ENCODE results near the gene ANXA9.

ANXA9 gene

GRCh38 chr1:150981805-150982712 lies at the start of gene ANXA9:
TSS of gene ANXA9 (plus strand) at chr1:150982292. CDS start at chr1:150983106, 814 bp downstream.
- peak; percentile 46 for DNase-seq

GRCh38 chr1:150944856-150945255 lies 37.2 kb upstream of the ANXA9 start:
- no peak for DNase-seq

- no peak for DNase-seq
Measured at GRCh38 chr1:150954708-150955107, 27.4 kb upstream of the ANXA9 start.

- DNase-seq, result peak; percentile 57
Measured at GRCh38 chr1:150955280-150955679, 26.8 kb upstream of the ANXA9 start.

DNA sequence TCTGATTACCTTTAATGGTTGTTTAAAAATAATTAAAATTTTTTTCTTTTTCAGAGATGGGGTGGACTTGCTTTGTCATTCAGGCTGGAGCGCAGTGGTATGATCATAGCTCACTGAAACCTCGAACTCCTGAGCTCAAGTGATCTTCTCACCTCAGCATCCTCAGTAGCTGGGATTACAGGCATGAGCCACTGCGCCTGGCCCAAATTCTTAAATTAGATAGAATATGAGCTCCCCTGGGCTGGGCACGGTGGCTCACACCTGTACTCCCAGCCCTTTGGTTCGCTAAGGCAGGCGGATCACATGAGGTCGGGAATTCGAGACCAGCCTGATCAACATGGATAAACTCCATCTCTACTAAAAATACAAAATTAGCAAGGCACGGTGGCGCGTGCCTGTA lies 24.4 kb upstream of the ANXA9 start:
- no peak for DNase-seq

GRCh38 chr1:150960646-150961045 lies 21.4 kb upstream of the ANXA9 start:
- DNase-seq, result no peak

DNA sequence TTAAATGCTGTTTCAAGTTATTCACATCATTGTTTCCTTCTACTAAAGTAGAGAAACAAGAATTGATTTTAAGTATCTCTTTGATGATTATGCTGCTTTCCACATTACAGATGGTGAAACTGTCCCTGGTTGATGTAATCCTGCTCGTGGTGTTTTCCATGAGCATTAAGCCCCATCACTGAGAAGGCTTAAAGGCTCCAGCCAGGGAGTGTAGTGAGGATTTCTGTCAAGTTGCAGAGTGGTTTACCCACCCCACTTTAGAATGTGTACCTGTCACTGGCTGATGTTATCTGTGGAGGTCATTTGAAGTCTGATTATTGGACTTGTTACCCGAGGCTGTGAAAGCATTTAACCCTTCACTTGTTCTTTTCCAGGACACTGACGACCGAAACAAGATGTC lies 20.3 kb upstream of the ANXA9 start:
- DNase-seq, result no peak

- no peak for DNase-seq
Measured at GRCh38 chr1:150963321-150964163, 18.6 kb upstream of the ANXA9 start.

GRCh38 chr1:150964164-150964489 lies 18.0 kb upstream of the ANXA9 start:
- DNase-seq, result no peak

GRCh38 chr1:150965605-150966004 lies 16.5 kb upstream of the ANXA9 start:
- DNase-seq, result no peak

- DNase-seq, result no peak
Measured at GRCh38 chr1:150966011-150966410, 16.1 kb upstream of the ANXA9 start.

GRCh38 chr1:150967936-150968335 lies 14.2 kb upstream of the ANXA9 start:
- no peak for DNase-seq

DNA sequence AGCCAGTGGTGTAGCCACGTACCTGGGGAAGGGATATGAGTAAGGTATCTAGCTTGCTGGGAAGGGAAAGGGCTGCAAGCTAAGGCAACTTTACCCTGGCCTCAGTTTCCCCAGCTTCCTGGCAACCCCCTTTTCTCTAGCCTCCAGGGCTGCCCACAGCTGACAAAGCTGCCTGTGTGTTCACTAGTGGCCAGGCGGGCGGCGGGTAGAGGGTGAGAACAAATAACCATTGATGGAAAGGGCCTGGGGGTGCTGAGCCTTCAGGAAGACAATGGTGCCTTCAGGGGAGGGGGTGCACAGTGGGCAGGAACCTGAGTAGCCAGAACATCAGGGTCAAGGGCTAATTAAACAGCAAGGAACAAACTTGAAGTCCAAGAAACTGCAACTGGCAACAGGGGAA lies 13.6 kb upstream of the ANXA9 start:
- no peak for DNase-seq

- no peak for DNase-seq
Measured at GRCh38 chr1:150969626-150970025, 12.5 kb upstream of the ANXA9 start.

- peak; percentile 48 for DNase-seq
Measured at GRCh38 chr1:150970808-150971582, 11.1 kb upstream of the ANXA9 start.

DNA sequence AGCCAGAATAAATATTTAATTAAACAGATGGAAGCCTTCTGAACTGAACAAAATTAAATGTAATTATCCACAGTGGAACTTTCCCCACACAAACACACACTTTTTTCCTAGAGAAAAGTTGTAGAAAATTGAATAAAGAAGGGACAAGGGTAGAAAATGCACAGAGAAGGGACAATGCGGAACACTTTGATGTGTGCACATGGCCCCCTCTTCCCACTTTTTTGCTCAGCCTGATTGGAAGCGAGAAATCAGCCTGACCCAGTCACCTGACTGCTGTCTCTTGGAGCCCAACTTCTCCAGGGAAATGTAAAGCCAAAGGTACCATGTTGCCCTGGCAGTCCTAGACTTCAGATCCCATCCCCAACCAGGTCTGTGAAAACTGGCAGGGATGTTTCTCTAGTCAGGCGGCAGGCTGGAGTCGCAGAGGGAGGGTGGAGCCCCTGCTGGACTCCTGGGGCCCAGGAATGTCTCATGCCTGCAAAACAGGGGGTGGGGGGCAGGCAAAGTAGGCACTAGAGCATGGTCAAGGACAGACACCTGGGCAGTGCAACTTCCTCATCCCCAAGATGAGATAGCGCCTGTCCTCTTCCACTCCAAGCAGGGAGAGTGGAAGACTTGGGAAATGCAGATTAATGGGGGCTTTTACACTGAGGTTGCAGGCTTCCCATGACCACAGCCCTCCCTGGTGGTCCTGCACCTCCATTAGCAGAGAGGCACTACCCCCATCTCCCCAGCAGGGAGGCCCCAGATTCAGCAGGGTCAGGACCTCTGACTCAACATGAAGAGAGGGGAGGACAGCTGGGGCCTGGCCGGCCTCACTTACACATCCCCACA lies 10.3 kb upstream of the ANXA9 start:
- peak; percentile 61 for DNase-seq

DNA sequence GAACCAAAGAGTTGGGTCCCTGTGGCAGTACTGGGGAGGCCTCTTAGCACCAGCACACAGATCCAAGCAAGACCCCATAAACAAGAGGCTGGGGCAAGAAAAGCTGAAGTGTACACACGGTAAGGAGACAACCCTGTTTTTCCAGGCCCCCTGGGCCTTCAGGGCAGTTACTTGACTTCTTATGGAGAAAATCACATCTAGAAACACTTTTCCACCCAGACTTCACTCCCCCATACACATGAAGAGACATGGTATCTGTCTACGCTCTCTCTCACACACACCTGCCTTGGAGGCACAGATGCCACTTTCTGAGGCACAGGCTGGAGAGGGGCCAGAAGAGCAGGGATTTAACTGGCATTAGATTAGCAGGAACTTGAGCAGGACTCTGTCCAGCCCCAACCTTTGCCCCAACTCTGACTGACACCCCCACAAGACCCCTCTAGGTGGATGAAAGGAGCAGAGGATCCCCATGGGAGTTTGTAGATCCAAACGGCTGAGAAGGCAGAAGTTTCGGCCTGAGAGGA lies 9.6 kb upstream of the ANXA9 start:
- no peak for DNase-seq

DNA sequence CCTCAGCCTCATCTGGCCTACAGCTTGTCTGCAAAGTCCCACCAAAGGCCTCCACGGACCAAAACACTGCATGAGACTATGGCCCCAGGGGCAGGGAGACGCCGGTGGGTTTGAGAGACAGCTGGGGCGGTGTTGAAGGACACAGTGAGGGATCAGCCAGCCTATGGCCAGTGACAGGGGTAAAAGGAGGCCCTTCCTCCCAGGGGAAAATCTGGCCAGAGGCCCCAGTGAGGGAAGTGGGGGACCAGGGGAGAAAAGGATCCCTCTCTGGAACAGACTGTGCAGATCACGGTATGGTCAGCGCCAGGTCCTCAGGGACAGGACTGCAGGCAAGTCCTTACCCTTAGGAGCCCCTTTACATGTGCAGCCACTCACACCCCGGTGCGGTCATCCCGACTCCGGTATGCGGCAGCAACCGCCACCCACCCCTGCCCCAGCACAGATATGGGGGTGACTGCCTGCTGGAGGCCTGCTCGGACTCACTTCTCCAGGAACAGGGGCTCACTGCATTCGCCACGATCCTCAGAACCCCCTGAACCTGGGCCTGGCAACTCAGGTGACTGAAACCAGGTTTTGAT lies 8.7 kb upstream of the ANXA9 start:
- peak; percentile 57 for DNase-seq

- peak; percentile 63 for DNase-seq
Measured at GRCh38 chr1:150973836-150974579, 8.1 kb upstream of the ANXA9 start.

GRCh38 chr1:150974580-150975478 lies 7.3 kb upstream of the ANXA9 start, which contains the start of gene CERS2:
TSS of gene CERS2 (minus strand) at chr1:150974835. CDS start at chr1:150969090, 5,745 bp downstream.
- DNase-seq, result peak; percentile 94

Measured in hematopoietic multipotent progenitor cell treated with erythropoietin and hydrocortisone succinate and interleukin-3 and kit ligand, for 4 days (in vitro differentiated cells).